Cardiac fibroblast (primary cell): Measurements from ENCODE around the gene PSG2.
"Not testable (repeated sequence)": the region's sequence is repeated elsewhere in the genome, so short reads cannot be mapped to it uniquely, and the experiment has no call there.

Experiments
- DNase-seq, 2 donors: peaks; one replicate each; pipeline versions ENCODE4 v3.0.0 to v3.0.0-alpha.2; 2010; ENCODE audit warnings: low read depth in 2 of 2
- H3K4me3 ChIP-seq, 2 donors: replicated peaks in 1 of 2; 1 replicate in 1 of 2; 2 replicates in 1 of 2; pipeline ENCODE4 v1.5.1; 2011; ENCODE audit warnings: low read depth in 2 of 2, low read length in 2 of 2, mild to moderate bottlenecking in 2 of 2, moderate library complexity in 1 of 2
- TF ChIP-seq, protein P1 (sequence below): IDR thresholded peaks from one replicate; pipeline ENCODE4 v1.5.1; 2011; ENCODE audit warnings: low read depth, mild to moderate bottlenecking, low read length, inconsistent platforms

The PSG2 gene

DNA sequence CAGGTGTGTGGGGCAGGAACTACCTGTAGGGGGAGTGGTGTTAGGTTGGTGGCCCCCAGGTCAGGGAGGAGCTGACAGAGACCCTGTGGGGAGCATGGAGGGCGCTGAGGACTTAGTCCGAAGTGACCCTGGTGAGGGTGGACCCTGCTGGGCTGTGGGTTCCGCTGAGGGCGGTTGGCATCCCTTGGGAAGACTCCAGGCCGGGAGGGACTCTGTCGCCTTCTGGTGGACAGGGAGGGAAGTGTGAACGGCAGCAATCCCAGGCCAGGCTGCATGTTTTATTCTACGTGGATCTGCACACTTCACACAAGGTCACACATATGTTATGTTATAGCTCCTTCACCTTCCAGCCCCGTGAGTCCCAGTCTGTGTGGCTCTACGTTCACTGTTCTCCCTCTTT, 54.5 kb downstream of the PSG2 start:
- DNase-seq, result peak in 1 of 2 donors; percentile 13
- TF ChIP-seq, protein P1, sequence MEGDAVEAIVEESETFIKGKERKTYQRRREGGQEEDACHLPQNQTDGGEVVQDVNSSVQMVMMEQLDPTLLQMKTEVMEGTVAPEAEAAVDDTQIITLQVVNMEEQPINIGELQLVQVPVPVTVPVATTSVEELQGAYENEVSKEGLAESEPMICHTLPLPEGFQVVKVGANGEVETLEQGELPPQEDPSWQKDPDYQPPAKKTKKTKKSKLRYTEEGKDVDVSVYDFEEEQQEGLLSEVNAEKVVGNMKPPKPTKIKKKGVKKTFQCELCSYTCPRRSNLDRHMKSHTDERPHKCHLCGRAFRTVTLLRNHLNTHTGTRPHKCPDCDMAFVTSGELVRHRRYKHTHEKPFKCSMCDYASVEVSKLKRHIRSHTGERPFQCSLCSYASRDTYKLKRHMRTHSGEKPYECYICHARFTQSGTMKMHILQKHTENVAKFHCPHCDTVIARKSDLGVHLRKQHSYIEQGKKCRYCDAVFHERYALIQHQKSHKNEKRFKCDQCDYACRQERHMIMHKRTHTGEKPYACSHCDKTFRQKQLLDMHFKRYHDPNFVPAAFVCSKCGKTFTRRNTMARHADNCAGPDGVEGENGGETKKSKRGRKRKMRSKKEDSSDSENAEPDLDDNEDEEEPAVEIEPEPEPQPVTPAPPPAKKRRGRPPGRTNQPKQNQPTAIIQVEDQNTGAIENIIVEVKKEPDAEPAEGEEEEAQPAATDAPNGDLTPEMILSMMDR, result peak; percentile 65
- not testable (repeated sequence) for H3K4me3 ChIP-seq

DNA sequence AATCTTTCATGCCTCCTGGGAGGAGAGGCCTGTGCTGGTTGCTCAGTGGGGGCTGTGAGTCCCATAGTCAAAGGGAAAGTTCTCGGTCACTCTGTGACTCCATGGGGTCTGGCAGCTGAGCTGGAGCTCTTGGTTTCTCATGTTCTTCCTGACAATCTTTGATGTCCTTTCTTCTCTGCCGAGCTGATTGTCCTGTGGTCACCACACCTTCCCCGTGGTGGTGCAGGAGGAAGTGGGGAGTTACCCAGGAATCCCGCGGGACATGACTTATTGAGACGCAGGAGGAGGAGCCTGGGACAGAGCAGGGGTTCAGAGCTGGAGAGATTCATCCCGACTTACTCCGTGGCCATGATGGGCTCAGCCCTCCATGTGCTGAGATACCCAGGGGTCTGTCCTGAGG, 55.4 kb downstream of the PSG2 start:
- H3K4me3 ChIP-seq, result not testable (repeated sequence)

DNA sequence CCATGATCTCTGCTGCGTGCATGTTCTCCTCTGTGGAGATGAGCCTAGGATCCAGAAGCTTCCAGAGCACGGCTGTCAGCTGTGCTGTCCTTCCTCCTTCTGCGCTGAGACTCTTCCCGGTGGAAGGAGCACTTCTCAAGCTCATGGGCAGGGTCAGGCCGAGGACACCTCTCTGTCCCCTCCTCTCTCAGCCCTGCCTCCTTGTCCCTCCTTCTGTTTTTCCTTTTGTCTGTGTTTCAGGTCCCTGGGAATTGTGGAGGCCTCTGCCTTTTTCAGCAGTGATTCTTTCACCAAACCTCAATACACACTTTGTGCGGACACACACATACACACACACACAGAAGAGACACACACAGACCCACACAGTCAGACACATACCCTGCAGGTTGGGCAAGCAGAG, 56.1 kb downstream of the PSG2 start, which contains the start of gene PSG11:
Gene PSG11 (minus strand): TSS at position 101 of the 400 bp plus-strand sequence. CDS start 97 bp downstream, at position 4.
- not testable (repeated sequence) for H3K4me3 ChIP-seq, DNase-seq

More for the DNA sequence above, 55.4 kb downstream of the PSG2 start:
- not testable (repeated sequence) for DNase-seq

DNA sequence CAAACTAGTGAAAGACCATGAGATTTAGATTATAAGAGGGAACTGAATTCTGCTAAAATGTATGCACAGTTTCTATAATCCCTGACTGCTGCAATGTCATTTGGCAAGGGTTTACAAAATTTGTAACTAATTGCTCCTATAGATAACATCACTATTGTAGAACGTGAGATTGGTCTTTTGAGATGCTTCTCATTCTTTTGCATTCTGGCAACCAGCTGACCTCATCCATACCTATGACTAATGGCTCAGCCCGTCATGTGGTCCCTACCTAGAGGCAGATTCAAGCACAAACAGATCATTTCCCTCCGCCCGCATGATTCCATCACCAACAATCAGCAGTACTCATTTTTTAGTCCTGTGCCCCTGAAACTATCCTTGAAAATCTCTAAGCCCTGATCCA, 60.4 kb downstream of the PSG2 start:
- DNase-seq, result peak; percentile 6 to 92
- H3K4me3 ChIP-seq, result not testable (repeated sequence)

DNA sequence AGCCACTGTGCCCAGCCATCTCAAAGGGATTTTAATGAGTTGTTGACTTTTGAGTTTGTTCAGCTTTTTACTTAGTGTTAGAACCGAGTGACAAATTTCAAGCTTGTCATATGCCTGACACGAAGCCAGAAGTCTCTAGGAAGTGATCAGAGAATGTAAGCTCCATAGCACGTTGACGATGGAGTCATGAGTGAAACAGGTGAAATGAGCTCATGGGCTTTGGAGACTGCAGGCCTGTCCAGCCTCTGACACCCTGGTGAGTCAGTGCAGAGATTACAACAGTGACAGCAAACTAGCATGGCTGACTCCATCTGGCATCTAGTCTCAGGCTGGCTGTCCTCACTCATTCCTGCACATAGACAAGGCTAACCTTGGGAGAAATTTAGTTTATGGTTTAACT, 60.9 kb downstream of the PSG2 start:
- not testable (repeated sequence) for H3K4me3 ChIP-seq
- DNase-seq, result peak; percentile 10 to 95

DNA sequence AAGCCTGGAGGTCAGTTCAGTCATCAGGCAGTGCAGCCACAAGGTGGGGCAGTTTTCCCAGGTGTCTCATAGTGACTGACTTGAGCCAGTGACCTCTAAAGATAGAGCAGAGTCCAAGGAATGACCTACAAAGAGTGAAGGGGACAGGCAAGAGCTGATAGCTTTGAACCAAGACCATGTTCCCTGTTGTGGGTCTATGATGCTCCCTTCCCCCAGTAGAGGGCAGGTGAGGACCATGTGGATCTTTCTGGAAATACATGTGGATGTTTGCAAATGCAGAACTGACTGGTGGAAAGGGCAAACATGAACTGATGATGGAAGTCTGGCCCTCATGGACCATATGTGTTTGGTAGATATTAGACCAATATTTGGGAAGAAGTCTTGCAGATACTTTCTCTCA, 62.9 kb downstream of the PSG2 start:
- DNase-seq, result peak in 1 of 2 donors; percentile 34
- not testable (repeated sequence) for H3K4me3 ChIP-seq
